T-helper 1 cell (primary cell): ENCODE measurements around the gene CITED4.

Experiments
- DNase-seq, 5 donors: peaks; one replicate each; pipeline ENCODE4 v3.0.0-alpha.2; 2012 to 2020

Gene CITED4

GRCh38 chr1:40886318-40887011 is 24.3 kb upstream of the CITED4 start:
- no peak for DNase-seq

DNA sequence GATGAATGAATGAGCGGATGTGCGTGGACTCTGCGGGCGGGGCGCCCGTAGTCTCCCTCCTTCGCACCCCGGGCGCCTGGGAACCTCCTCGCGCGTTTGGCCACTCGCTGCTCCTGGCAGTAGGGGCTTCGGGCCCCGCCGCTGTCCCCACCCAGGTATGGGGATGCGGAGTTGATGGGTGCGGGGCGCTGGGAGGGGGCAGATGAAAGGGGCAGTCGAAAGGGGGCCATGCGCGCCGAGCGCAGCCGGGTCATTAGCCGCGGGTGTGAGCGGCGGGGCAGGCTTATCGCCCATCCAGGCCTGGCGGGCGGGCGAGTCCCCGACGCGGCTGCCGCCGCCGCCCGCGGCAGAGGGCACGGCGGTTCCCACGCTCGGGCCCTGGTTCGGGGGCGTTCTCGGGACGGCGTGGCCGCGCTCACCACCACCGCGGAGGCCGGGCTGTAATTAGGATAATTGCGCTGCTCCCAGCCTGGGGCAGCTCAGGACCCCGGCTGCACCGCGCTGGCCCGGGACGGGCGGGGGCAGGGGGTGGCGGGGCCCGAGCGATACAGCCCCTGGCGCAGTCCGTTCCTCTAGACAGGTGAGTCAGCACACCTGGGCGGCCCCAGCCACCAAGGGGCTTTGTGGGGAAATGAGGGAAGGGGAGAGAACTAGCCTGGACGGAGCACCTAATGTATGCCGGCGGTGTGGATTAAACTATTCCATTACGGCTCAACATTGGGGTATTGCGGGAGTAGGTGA is 22.1 kb upstream of the CITED4 start:
- no peak for DNase-seq

DNA sequence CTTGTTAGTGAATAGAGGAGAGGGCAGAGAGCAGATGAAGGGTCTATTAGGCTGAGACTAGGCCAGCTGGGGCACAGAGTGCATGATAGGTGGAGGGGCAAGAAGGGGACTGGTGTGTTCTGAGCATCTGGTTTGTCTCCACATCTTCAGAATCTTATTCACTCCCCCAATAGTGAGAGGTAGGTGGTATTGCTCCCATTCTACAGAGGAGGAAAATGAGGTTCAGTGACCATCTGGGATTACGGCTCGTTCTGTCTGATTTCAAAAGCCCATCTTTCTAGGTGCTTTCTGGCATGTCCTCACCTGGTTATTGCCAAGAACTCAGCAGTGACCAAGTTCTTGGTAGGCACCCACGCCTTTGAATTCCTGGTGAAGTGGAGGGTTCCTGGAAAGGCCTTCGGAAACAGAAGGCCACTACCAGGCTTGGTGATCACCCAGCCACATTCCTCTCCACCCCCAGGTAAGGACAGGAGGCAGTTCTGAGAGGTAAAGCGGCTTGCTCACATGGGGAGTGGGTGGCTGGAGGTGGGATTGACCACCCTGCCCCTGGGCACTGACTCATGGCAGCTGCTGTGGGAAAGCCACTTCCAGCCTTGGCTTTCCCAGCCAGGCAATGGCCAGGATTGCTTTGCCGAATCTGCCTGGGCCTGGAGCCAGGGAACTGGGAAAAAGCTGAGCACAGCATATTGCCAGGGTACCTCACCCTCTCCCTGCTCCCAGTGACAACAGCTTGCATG is 18.8 kb upstream of the CITED4 start:
- DNase-seq = no peak

DNA sequence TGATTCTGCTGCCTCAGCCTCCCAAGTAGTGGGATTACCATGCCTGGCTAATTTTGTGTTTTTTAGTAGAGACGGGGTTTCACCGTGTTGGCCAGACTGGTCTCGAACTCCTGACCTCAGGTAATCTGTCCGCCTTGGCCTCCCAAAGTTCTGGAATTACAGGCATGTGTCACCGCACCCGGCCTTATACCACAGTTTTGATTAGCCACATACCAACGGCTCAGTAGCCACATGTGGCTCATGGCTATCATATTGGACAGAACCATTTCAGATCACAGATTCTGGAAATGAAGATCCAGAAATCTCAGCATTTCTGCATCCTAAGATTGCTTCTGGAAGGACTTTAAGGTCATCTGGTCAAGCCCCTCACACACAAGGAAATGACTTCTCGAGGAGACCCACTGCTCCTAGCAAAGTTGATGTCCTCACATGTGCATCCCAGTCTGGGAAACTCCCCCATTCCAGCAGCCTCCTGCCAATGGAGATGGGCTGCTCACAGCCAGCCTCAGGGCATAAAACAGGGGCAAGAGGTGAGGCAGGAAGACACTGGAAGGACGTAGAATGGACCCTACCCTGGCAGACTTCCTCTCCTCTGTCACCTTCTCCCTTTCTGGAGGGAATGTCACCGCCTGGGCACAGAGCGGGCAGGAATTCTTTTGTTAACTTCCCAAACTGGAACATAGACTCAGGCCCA is 17.5 kb upstream of the CITED4 start:
- no peak for DNase-seq

GRCh38 chr1:40878906-40879305 is 16.7 kb upstream of the CITED4 start:
- DNase-seq = no peak

GRCh38 chr1:40877698-40878097 is 15.5 kb upstream of the CITED4 start:
- no peak for DNase-seq

GRCh38 chr1:40876891-40877290 is 14.7 kb upstream of the CITED4 start:
- DNase-seq = no peak

DNA sequence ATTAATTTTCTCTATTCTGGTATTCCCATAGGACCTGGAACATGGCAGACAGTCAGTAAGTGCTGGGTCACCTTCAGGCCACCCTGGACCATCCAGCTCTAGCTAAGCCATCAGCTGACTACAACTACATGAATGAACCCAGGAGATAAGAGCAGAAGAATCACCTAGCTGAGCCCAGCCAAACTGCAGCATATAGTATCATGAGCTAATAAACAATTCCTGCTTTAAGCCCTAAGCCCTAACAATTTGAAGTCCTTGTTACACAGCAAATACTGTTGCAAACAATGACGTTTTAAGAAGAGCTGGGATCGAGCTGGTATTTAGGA is 14.2 kb upstream of the CITED4 start:
- no peak for DNase-seq

- DNase-seq = no peak
Observed at GRCh38 chr1:40873863-40874472, 11.8 kb upstream of the CITED4 start.

DNA sequence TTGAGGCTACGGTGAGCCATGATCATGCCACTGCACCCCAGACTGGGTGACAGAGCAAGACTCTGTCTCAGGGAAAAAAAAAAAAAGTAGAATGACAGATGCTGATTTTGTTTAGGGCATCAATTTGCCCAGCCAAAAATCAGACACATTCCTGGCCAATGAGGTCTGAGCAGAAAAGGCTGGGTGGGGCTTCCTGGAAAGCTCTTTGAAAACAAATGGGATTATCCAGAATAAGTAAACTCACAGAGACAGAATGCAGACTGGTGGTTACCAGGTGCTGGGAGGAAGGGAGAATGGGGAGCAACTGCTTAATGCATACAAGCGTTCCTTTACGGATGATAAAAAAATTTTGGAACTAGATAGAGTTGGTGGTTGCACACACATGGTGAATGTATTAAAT is 10.1 kb upstream of the CITED4 start:
- no peak for DNase-seq

DNA sequence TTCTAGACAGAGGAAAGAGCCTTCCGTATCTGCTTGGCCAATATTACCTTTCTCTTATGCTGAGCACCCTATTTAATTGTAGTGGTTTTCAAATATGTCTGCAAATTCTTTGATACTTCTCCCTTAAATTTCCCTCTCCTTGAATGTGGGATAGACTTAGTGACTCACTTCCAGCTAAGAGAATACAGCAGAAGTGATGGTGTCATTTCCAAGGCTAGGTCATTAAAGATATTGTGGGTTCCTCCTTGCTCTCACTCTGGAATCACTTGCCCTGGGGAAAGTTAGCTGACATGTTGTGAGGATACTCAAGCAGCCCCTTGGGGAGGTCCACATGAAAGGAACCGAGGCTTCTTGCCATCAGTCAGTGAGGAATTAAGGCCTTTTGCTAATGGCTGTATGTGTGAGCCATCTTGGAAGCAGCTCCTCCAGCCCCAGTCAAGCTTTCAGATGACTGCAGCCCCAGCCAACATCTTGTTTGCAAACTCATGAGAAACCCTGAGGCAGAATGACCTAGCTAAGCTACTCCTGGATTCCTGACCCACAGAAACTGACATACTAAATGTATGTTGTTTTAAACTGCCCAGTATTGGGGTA is 8.1 kb upstream of the CITED4 start:
- no peak for DNase-seq

GRCh38 chr1:40868051-40868723 is 6.0 kb upstream of the CITED4 start:
- DNase-seq = peak in 1 of 5 donors; percentile 58

- peak in 3 of 5 donors; percentile 18 to 43 (median 27) for DNase-seq
Observed at GRCh38 chr1:40861224-40862003, 749 bp downstream of the CITED4 start.

GRCh38 chr1:40860706-40861223 is 1.4 kb downstream of the CITED4 start:
- DNase-seq = no peak

DNA sequence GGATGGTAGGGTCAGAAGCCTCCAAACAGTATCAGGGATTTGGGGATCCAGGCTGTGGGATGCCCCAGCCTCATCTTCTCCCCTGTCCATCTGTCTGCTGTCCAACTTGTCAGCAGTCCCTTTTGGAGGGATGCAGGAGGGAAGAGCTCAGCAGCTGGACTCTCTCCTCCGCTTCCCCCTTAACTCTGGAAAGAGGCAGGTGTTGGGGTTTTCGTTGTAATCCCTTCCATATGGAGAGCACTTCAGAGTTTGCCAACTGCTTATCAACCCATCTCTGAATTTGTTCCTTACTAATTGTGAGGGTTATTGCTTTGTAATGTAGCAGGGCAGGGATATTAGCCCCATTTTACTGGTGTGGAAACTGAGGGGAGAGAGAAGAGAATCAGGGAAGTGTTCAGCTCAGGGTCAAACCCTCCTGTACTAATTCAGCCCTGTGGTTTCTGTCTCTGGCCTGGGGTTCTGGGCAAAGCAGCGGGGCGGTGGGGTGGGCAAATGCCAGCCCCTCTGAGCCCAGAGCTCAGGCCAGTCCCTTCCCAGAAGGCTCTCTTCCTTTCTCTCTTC is 3.2 kb downstream of the CITED4 start:
- DNase-seq = no peak

GRCh38 chr1:40857737-40858136 is 4.4 kb downstream of the CITED4 start:
- DNase-seq = no peak

GRCh38 chr1:40856656-40857302 is 5.4 kb downstream of the CITED4 start:
- DNase-seq = no peak

GRCh38 chr1:40856116-40856515 is 6.0 kb downstream of the CITED4 start:
- DNase-seq = no peak

DNA sequence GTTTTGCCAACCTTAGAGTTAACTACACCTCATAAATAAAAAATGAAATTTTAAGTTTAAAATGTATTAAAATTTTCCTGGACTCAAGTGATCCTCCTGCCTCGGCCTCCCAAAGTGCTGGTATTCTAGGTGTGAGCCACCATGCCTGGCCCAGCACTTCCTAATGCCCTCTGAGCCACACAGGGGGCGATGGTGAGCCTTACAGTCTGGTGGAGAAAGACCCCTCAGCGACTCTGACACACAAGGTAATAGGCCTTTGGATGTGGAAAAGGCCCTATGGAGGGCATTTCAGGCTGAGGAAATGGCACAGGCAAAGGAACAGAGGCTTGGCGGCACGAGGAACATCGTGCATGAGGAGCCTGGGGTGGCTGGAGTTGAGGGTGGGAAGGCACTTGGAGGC is 6.7 kb downstream of the CITED4 start:
- DNase-seq = no peak

DNA sequence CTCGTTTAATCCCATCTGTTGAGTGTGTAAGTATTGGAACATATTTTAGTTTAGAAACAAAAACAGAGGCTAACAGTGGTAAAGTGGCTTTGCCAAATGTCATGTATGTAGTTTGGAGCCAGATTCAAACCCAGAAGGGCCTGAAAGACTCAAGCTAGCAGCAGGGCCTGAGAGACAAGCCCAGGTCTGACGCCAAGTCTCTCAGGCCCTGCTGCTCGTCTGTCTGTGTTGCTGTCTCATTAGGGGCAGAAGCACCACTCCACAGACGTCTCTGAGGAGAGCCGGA is 8.3 kb downstream of the CITED4 start:
- DNase-seq = no peak
